Ureter (tissue), 1 donor: Measurements from ENCODE around the gene SLC6A12. TPM values are rescaled to one million over a fixed set of nuclear protein-coding genes. Genes with fewer than 3 reads are reported as not detected.
A peak's percentile ranks its signal among the peaks of the same experiment; 100 is the strongest.

Experiments used
- DNase-seq: peaks from one replicate; pipeline ENCODE4 v3.0.0-alpha.2; 2020; ENCODE audit warnings: low spot score
- total RNA-seq: library from RNA; stranded (reverse); gene quantifications from one replicate; pipeline ENCODE4 v1.2.4, GENCODE V29; 2023
- donor health status: DM: yes; HTN: yes; CAD: no.

Gene SLC6A12
- total RNA-seq, 1 donor from 2014 or later, result 1.2 TPM

- DNase-seq, result peak; percentile 30
These were observed 21.0 kb upstream of the SLC6A12 start for GRCh38 chr12:234891-235415.

- peak; percentile 6 for DNase-seq
These were observed 20.1 kb upstream of the SLC6A12 start for GRCh38 chr12:234019-234418.

GRCh38 chr12:233615-233968, 19.6 kb upstream of the SLC6A12 start:
- DNase-seq, result no peak

GRCh38 chr12:232731-233614, 19.0 kb upstream of the SLC6A12 start:
- peak; percentile 41 for DNase-seq

- DNase-seq, result peak; percentile 32
These were observed 17.1 kb upstream of the SLC6A12 start for GRCh38 chr12:230925-231671.

GRCh38 chr12:229441-230191, 15.7 kb upstream of the SLC6A12 start:
- no peak for DNase-seq

GRCh38 chr12:228846-229200, 14.9 kb upstream of the SLC6A12 start:
- no peak for DNase-seq

- no peak for DNase-seq
These were observed 14.2 kb upstream of the SLC6A12 start for GRCh38 chr12:227923-228845.

GRCh38 chr12:227286-227915, 13.4 kb upstream of the SLC6A12 start:
- no peak for DNase-seq

GRCh38 chr12:226401-226800, 12.4 kb upstream of the SLC6A12 start:
- no peak for DNase-seq

GRCh38 chr12:225012-225411, 11.1 kb upstream of the SLC6A12 start:
- peak; percentile 28 for DNase-seq

- peak; percentile 29 for DNase-seq
These were observed 10.4 kb upstream of the SLC6A12 start for GRCh38 chr12:224330-224729.

GRCh38 chr12:223841-224240, 9.9 kb upstream of the SLC6A12 start:
- no peak for DNase-seq

GRCh38 chr12:221736-222135, 7.8 kb upstream of the SLC6A12 start:
- DNase-seq, result no peak

GRCh38 chr12:220946-221550, 7.1 kb upstream of the SLC6A12 start:
- no peak for DNase-seq

GRCh38 chr12:220491-220890, 6.5 kb upstream of the SLC6A12 start:
- no peak for DNase-seq

- peak; percentile 82 for DNase-seq
These were observed 6.0 kb upstream of the SLC6A12 start for GRCh38 chr12:219891-220352.

GRCh38 chr12:218728-219590, 5.0 kb upstream of the SLC6A12 start:
- no peak for DNase-seq

- no peak for DNase-seq
These were observed 4.3 kb upstream of the SLC6A12 start for GRCh38 chr12:218221-218620.
